Prostate gland (tissue), 2 donors: ENCODE results near the gene B9D2.

Source experiments
- POLR2A ChIP-seq: fragments of 450-650 bp; IDR thresholded peaks from one replicate; pipeline ENCODE4 v1.6.1; 2016; ENCODE audit warnings: antibody characterized with exemption, mild to moderate bottlenecking
- POLR2AphosphoS5 ChIP-seq: sonication (generic); formaldehyde crosslinking; IDR thresholded peaks from one replicate; pipeline ENCODE4 v1.6.1; 2017; ENCODE audit warnings: antibody characterized with exemption
- TF ChIP-seq, protein P1 (sequence below), 4 experiments: fragments of 200-600 bp in 2 of 4; fragments of 450-650 bp in 2 of 4; sonication (generic) in 2 of 4; IDR thresholded peaks; 1 replicate in 3 of 4; 2 replicates in 1 of 4; pipeline ENCODE4 v1.5.1; 2016 to 2019; ENCODE audit warnings: antibody characterized with exemption in 4 of 4, mild to moderate bottlenecking in 2 of 4, moderate library complexity in 2 of 4

DNA sequence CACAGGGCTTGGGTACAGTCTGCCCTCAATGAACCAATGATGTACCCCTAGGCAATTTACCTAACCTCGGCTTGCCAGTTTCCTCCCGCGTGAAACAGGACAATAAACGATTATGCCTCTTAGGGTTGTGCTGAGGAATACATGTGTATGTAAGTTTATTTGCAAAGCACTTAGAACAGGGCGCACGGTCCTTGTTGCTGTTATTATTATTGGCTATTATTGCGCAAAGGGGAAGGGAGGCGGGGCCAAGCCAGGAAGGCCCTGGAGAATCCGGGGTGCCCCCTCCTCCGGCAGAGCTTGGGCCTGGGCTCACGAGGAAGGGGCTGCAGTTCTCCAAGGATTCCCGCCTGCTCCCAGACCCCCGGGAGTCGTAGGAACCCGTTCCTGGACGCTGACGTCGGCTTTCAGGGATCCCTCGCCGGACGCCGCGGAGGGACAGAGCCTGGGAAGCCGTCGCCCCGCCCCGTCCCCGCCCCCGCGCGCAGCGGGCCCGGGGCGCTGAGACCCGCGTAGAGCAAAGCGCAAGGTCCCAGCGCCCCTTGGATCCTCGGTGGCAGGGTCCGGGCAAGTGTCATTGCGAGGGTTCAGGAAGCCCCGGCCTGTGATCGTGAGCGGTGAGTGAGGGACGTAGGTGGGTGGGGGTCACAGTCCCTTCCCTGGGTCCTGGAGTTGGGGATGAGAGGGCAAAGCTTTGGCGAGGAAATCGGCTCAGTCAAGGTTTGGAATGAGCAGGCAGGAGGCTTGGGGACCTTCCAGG lies 12.5 kb upstream of the B9D2 start, which contains the start of gene TMEM91:
- TF ChIP-seq, protein P1, sequence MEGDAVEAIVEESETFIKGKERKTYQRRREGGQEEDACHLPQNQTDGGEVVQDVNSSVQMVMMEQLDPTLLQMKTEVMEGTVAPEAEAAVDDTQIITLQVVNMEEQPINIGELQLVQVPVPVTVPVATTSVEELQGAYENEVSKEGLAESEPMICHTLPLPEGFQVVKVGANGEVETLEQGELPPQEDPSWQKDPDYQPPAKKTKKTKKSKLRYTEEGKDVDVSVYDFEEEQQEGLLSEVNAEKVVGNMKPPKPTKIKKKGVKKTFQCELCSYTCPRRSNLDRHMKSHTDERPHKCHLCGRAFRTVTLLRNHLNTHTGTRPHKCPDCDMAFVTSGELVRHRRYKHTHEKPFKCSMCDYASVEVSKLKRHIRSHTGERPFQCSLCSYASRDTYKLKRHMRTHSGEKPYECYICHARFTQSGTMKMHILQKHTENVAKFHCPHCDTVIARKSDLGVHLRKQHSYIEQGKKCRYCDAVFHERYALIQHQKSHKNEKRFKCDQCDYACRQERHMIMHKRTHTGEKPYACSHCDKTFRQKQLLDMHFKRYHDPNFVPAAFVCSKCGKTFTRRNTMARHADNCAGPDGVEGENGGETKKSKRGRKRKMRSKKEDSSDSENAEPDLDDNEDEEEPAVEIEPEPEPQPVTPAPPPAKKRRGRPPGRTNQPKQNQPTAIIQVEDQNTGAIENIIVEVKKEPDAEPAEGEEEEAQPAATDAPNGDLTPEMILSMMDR (IDR thresholded peaks at IDR 0.05): no peak
- TF ChIP-seq POLR2A (no peak), POLR2AphosphoS5 (peak; percentile 62)
